IMR-90 (cell line): ENCODE results near the gene MAGEB17. TPM values are rescaled to one million over a fixed set of nuclear protein-coding genes. Genes with fewer than 3 reads are reported as not detected.

Experiments
- ATAC-seq: fragments of 200-7000 bp; cut with Tn5 transposase; 2 replicates; pipeline ENCODE4 v1.9.1; 2020; ENCODE audit warnings: low read depth, mild to moderate bottlenecking, moderate library complexity
- BruUV-seq: library from RNA; stranded (reverse); fragments of 400-500 nt; replicated peaks from 2 replicates; lab custom pipeline; 2021; lab: Mats Ljungman, UMichigan
- CTCF ChIA-PET: fragments of 300-600 bp; formaldehyde crosslinking; extraction: SDS; loops from one replicate; lab custom pipeline; 2021; ENCODE audit warnings: antibody characterized with exemption; lab: Yijun Ruan, JAX
- POLR2A ChIA-PET: fragments of 300-600 bp; sonication (Branson Sonifier 250); formaldehyde crosslinking; loops from one replicate; lab custom pipeline; 2022; ENCODE audit warnings: antibody characterized with exemption; ENCODE audit not compliant: unreplicated experiment; lab: Charles Lee
- DNase-seq: peaks from one replicate; pipeline ENCODE4 v3.0.0; 2013
- H2AFZ ChIP-seq: replicated peaks from 2 replicates; pipeline ENCODE3; 2013; ENCODE audit warnings: low read length, mild to moderate bottlenecking; ENCODE audit not compliant: poor library complexity
- H2AK5ac ChIP-seq: 2 replicates; pipeline ENCODE4 v1.6.1; 2013; ENCODE audit warnings: low read depth, low read length, inconsistent platforms
- H2AK9ac ChIP-seq: replicated peaks from 2 replicates; pipeline ENCODE3; 2013; ENCODE audit warnings: mild to moderate bottlenecking, low read depth, low read length, moderate library complexity; ENCODE audit not compliant: poor library complexity
- H2BK120ac ChIP-seq: 2 replicates; pipeline ENCODE4 v1.6.1; 2013; ENCODE audit warnings: low read depth, low read length, inconsistent platforms
- H2BK15ac ChIP-seq: 3 replicates; pipeline ENCODE4 v1.6.1; 2013; ENCODE audit warnings: low read depth, low read length, inconsistent platforms
- H2BK20ac ChIP-seq: 2 replicates; pipeline ENCODE4 v1.6.1; 2013; ENCODE audit warnings: low read depth, mild to moderate bottlenecking, inconsistent platforms, low read length, moderate library complexity
- H2BK5ac ChIP-seq: 2 replicates; pipeline ENCODE4 v1.6.1; 2013; ENCODE audit warnings: mild to moderate bottlenecking, low read depth, low read length, inconsistent platforms; ENCODE audit not compliant: poor library complexity, severe bottlenecking
- H3K14ac ChIP-seq: replicated peaks from 2 replicates; pipeline ENCODE4 v1.6.1; 2013; ENCODE audit warnings: low read depth, low read length, inconsistent platforms
- H3K18ac ChIP-seq: 2 replicates; pipeline ENCODE4 v1.6.1; 2013; ENCODE audit warnings: low read depth, low read length, control low read depth
- H3K23ac ChIP-seq: 2 replicates; pipeline ENCODE4 v1.6.1; 2013; ENCODE audit warnings: low read depth, low read length, inconsistent platforms
- H3K27ac ChIP-seq: 2 replicates; pipeline ENCODE4 v1.5.1; 2013; ENCODE audit warnings: mild to moderate bottlenecking, control low read depth, low read length; ENCODE audit not compliant: insufficient read depth
- H3K27me3 ChIP-seq: 2 replicates; pipeline ENCODE4 v1.6.1; 2013; ENCODE audit warnings: low read length; ENCODE audit not compliant: control insufficient read depth, insufficient read depth
- H3K36me3 ChIP-seq: 2 replicates; pipeline ENCODE4 v1.6.1; 2013; ENCODE audit warnings: low read length, mixed read lengths; ENCODE audit not compliant: control insufficient read depth, insufficient read depth
- H3K4ac ChIP-seq: 2 replicates; pipeline ENCODE4 v1.6.1; 2013; ENCODE audit warnings: low read depth, low read length, inconsistent platforms
- H3K4me1 ChIP-seq: 2 replicates; pipeline ENCODE4 v1.6.1; 2013; ENCODE audit warnings: low read length, mixed read lengths; ENCODE audit not compliant: control insufficient read depth, insufficient read depth
- H3K4me2 ChIP-seq: 2 replicates; pipeline ENCODE4 v1.6.1; 2013; ENCODE audit warnings: low read depth, mild to moderate bottlenecking, control low read depth, low read length, moderate library complexity
- H3K4me3 ChIP-seq: 2 replicates; pipeline ENCODE4 v1.5.1; 2013; ENCODE audit warnings: low read depth, mild to moderate bottlenecking, control low read depth, low read length, moderate library complexity; ENCODE audit not compliant: insufficient read depth
- H3K56ac ChIP-seq: 2 replicates; pipeline ENCODE4 v1.6.1; 2013; ENCODE audit warnings: low read length, inconsistent platforms; ENCODE audit not compliant: insufficient read depth; ENCODE audit errors: extremely low read depth
- H3K79me1 ChIP-seq, 2 experiments: 2 replicates each; pipeline ENCODE4 v1.6.1; 2013; ENCODE audit warnings: low read length in 2 of 2, inconsistent platforms in 1 of 2, low read depth in 1 of 2
- H3K9ac ChIP-seq: 2 replicates; pipeline ENCODE4 v1.6.1; 2013; ENCODE audit warnings: low read depth, low read length, control low read depth
- H3K9me1 ChIP-seq: 2 replicates; pipeline ENCODE4 v1.6.1; 2013; ENCODE audit warnings: low read length, inconsistent platforms; ENCODE audit not compliant: insufficient read depth
- H3K9me3 ChIP-seq: 2 replicates; pipeline ENCODE4 v1.6.1; 2013; ENCODE audit warnings: low read length; ENCODE audit not compliant: control insufficient read depth, insufficient read depth
- H4K20me1 ChIP-seq: 2 replicates; pipeline ENCODE4 v1.6.1; 2013; ENCODE audit warnings: low read length, inconsistent platforms; ENCODE audit not compliant: insufficient read depth
- H4K5ac ChIP-seq: 2 replicates; pipeline ENCODE4 v1.6.1; 2013; ENCODE audit warnings: mild to moderate bottlenecking, low read depth, low read length, control low read depth
- H4K8ac ChIP-seq, 2 experiments: 2 replicates each; pipeline ENCODE4 v1.6.1; 2013; ENCODE audit warnings: low read depth in 2 of 2, low read length in 2 of 2, control low read depth in 1 of 2, inconsistent platforms in 1 of 2
- H4K91ac ChIP-seq: 2 replicates; pipeline ENCODE4 v1.6.1; 2013; ENCODE audit warnings: low read depth, low read length, inconsistent platforms; ENCODE audit not compliant: insufficient read depth
- BHLHE40 ChIP-seq: fragments of 150-350 bp; IDR thresholded peaks from 2 replicates; pipeline ENCODE4 v1.6.1; 2016; ENCODE audit warnings: mild to moderate bottlenecking, low read depth, low read length
- CEBPB ChIP-seq: IDR thresholded peaks from 2 replicates; pipeline ENCODE4 v1.6.1; 2012; ENCODE audit warnings: low read depth, low read length, improper control_type of control experiment
- CHD1 ChIP-seq: IDR thresholded peaks from 2 replicates; pipeline ENCODE4 v1.6.1; 2012; ENCODE audit warnings: low read depth, low read length, improper control_type of control experiment
- CTCF ChIP-seq: conservative IDR thresholded peaks from 2 replicates; pipeline ENCODE4 v1.5.1; 2012; ENCODE audit warnings: mild to moderate bottlenecking, low read depth, low read length, improper control_type of control experiment
- FOS ChIP-seq: fragments of 150-350 bp; IDR thresholded peaks from 2 replicates; pipeline ENCODE4 v1.6.1; 2016; ENCODE audit warnings: low read depth, low read length
- MAFK ChIP-seq: IDR thresholded peaks from 2 replicates; pipeline ENCODE4 v1.6.1; 2012; ENCODE audit warnings: low read depth, low read length, improper control_type of control experiment
- MXI1 ChIP-seq: IDR thresholded peaks from 2 replicates; pipeline ENCODE4 v1.6.1; 2012; ENCODE audit warnings: low read depth, mild to moderate bottlenecking, low read length, moderate library complexity, borderline replicate concordance
- NFE2L2 ChIP-seq: fragments of 150-350 bp; IDR thresholded peaks from 2 replicates; pipeline ENCODE4 v1.6.1; 2016; ENCODE audit warnings: low read depth, mild to moderate bottlenecking, low read length
- POLR2A ChIP-seq: IDR thresholded peaks from 2 replicates; pipeline ENCODE4 v1.6.1; 2012; ENCODE audit warnings: mild to moderate bottlenecking, low read depth, low read length
- RAD21 ChIP-seq: IDR thresholded peaks from 2 replicates; pipeline ENCODE4 v1.6.1; 2012; ENCODE audit warnings: low read length, improper control_type of control experiment
- RCOR1 ChIP-seq: IDR thresholded peaks from 2 replicates; pipeline ENCODE4 v1.6.1; 2012; ENCODE audit warnings: mild to moderate bottlenecking, low read length, improper control_type of control experiment; ENCODE audit not compliant: insufficient replicate concordance
- WGBS, 2 experiments: methylation state at CpG; one replicate each; pipeline versions ENCODE4 v1.1.5 to v1.1.7; 2013; ENCODE audit warnings: missing lambda C conversion rate in 2 of 2; ENCODE audit not compliant: insufficient read length in 1 of 2; ENCODE audit errors: extremely low coverage in 2 of 2; 5-methylcytosine and 5-hydroxymethylcytosine counted together
- dilution Hi-C: fragments of 300-500 bp; cut with HindIII; formaldehyde crosslinking; loops from one replicate; pipeline ENCODE4 v1.14.3; 2018; ENCODE audit warnings: low sequenced_read_pairs; ENCODE audit not compliant: unreplicated experiment
- in situ Hi-C: fragments of 300-500 bp; cut with MboI; formaldehyde crosslinking; loops from 3 replicates; pipeline ENCODE4 v1.14.3; 2019; ENCODE audit warnings: low sequenced_read_pairs, inconsistent platforms, mixed read lengths
- intact Hi-C: fragments of 100-400 bp; cut with micrococcal nuclease; formaldehyde crosslinking; loops from 2 replicates; pipeline ENCODE4 v1.10.0; 2022
- polyA plus RNA-seq, 3 experiments: library from polyadenylated mRNA; depleted of rRNA; stranded (reverse); fragments of >200 nt; gene quantifications; 2 replicates each; pipeline ENCODE4 v1.2.3, GENCODE V29; 2012; ENCODE audit warnings: low replicate concordance in 1 of 3
- total RNA-seq: library from RNA; depleted of rRNA; stranded (reverse); fragments of >200 nt; gene quantifications from 2 replicates; pipeline ENCODE4 v1.2.3, GENCODE V29; 2012

MAGEB17 gene
- total and polyA plus RNA-seq, 2 of the 4 experiments (the other 2 are of a cell fraction): under 0.01 to 0.34 TPM

DNA sequence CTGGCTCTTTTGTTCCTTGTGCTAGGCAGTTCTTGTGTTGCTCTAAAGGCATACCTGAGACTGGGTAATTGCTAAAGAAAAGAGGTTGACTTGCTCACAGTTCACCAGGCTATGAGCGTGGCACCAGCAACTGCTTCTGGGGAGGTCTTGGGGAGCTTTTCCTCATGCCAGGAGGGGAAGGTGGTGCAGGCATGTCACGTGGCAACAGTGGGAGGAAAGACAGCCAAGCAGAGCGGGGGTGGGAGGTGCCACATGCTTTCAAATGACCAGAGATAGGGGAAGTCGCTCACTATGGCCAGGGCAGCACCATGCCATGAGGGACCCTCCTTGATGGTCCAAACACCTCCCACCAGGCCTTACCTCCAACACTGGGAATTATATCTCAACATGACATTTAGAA is 4.7 kb downstream of the MAGEB17 start:
- H3K9me3 ChIP-seq: peaks cover 3% of the 10 kb centered on the region; the same call in 1 of the 2 replicates
- H3K27ac ChIP-seq: no peak overlapping the region
- no peaks in the 10 kb centered on the region for H3K9me1 ChIP-seq
- DNase-seq (no peak), ATAC-seq (no peak)
- no peaks in the 10 kb centered on the region for H3K79me1 ChIP-seq
- H3K14ac ChIP-seq: no peak overlapping the region
- POLR2A ChIA-PET: no interaction called here
- H3K4me2 ChIP-seq: no peak overlapping the region
- no peak for TF ChIP-seq POLR2A
- no peak for TF ChIP-seq MAFK
- no peak for TF ChIP-seq NFE2L2
- no peak for TF ChIP-seq CEBPB
- TF ChIP-seq CTCF: no peak
- no peak for TF ChIP-seq BHLHE40
- TF ChIP-seq MXI1: no peak
- TF ChIP-seq FOS: no peak
- TF ChIP-seq RAD21: no peak
- no peak for TF ChIP-seq RCOR1
- TF ChIP-seq CHD1: no peak
- H3K4ac ChIP-seq: no peak overlapping the region
- H3K18ac ChIP-seq: no peak overlapping the region
- in situ Hi-C loops (no loop called here), intact Hi-C loops (no loop called here), dilution Hi-C loops (no loop called here)
- no peak overlapping the region for H3K23ac ChIP-seq
- H4K20me1 ChIP-seq: no peaks in the 10 kb centered on the region
- H3K4me1 ChIP-seq: no peaks in the 10 kb centered on the region
- H2AK5ac ChIP-seq: no peak overlapping the region
- H2AK9ac ChIP-seq: no peak overlapping the region
- no peak overlapping the region for H3K4me3 ChIP-seq
- no peak overlapping the region for H4K91ac ChIP-seq
- H2BK120ac ChIP-seq: no peak overlapping the region
- H3K56ac ChIP-seq: no peak overlapping the region
- no TSS peak for BruUV-seq
- H3K27me3 ChIP-seq: no peaks in the 10 kb centered on the region
- H2BK5ac ChIP-seq: no peak overlapping the region
- no peak overlapping the region for H2BK15ac ChIP-seq
- no peak overlapping the region for H4K5ac ChIP-seq
- CTCF ChIA-PET: no interaction called here
- WGBS, 2 experiments: no CpG with 5 or more reads among the region's 4 CpGs
- H2AFZ ChIP-seq: no peak overlapping the region
- no peak overlapping the region for H3K9ac ChIP-seq
- H2BK20ac ChIP-seq: no peak overlapping the region
- H4K8ac ChIP-seq: no peak overlapping the region
- no peaks in the 10 kb centered on the region for H3K36me3 ChIP-seq
